ENCODE measurements around the gene LEPR.

Gene LEPR

DNA sequence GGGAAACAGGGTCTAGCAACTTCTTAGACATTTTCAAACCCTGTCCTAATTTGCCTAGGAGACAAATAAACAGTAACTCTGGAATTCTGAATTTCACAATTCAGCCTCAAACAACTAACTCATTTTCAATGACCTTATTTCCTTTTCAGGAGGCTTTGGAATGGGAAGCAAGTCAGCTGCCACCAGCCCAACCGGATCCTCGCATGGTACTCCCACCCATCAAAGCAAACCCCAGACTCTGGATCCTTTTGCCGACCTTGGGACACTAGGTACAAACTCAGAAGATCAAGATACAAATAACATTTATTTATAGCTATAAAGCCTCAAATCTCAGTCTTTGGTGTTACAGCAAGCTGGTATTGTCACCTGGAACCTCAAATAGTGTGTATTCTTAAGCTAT is 18.9 kb upstream of the LEPR start:
- no peak overlapping the region for H3K4me3 ChIP-seq (ENCODE audit: low read length)
- no peak overlapping the region for H3K27ac ChIP-seq (ENCODE audit: low read length)
- H3K4me2 ChIP-seq (ENCODE audit: low read length) = no peak overlapping the region
- TF ChIP-seq, protein P1, sequence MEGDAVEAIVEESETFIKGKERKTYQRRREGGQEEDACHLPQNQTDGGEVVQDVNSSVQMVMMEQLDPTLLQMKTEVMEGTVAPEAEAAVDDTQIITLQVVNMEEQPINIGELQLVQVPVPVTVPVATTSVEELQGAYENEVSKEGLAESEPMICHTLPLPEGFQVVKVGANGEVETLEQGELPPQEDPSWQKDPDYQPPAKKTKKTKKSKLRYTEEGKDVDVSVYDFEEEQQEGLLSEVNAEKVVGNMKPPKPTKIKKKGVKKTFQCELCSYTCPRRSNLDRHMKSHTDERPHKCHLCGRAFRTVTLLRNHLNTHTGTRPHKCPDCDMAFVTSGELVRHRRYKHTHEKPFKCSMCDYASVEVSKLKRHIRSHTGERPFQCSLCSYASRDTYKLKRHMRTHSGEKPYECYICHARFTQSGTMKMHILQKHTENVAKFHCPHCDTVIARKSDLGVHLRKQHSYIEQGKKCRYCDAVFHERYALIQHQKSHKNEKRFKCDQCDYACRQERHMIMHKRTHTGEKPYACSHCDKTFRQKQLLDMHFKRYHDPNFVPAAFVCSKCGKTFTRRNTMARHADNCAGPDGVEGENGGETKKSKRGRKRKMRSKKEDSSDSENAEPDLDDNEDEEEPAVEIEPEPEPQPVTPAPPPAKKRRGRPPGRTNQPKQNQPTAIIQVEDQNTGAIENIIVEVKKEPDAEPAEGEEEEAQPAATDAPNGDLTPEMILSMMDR (IDR thresholded peaks at IDR 0.05; ENCODE audit: low read depth, low read length) = no peak
- no peak for TF ChIP-seq EZH2phosphoT487 (IDR thresholded peaks at IDR 0.05; ENCODE audit: low read depth)
- no peaks in the 10 kb centered on the region for H3K79me2 ChIP-seq (ENCODE audit: low read length)
- no peak overlapping the region for H3K9ac ChIP-seq (ENCODE audit: low read length)
- no peak overlapping the region for H2AFZ ChIP-seq (ENCODE audit: low read depth, low read length)
- no peaks in the 10 kb centered on the region for H3K4me1 ChIP-seq (ENCODE audit: low read length)
- no peaks in the 10 kb centered on the region for H3K9me3 ChIP-seq (ENCODE audit: insufficient read depth, low read length)
- H4K20me1 ChIP-seq (ENCODE audit: insufficient read depth, low read length) = no peaks in the 10 kb centered on the region
- no peaks in the 10 kb centered on the region for H3K36me3 ChIP-seq (replicated peaks; ENCODE audit: low read depth, low read length)
- no peaks in the 10 kb centered on the region for H3K27me3 ChIP-seq (ENCODE audit: low read depth, low read length)

DNA sequence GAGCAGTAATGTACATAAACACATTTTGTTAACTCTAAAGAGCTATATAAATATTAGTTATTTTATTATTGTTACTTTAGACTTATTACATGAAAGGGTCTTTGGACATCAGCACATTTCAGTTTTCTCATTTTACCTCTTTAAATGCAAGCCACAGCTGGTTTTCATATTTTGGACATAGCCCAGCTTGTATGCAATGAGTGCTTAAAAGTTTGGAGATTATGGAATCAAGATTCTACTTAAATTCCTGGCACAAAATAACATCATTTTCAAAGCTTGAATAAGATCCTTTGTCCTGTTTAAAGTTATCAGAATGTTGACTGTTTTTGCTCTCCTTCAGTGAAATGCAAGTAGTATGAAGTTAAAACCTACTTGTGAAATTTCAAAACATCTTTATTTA is 15.5 kb upstream of the LEPR start:
- Histone ChIP-seq H3K4me2 (ENCODE audit: low read length) (no peak overlapping the region), H3K79me2 (ENCODE audit: low read length) (no peaks in the 10 kb centered on the region), H3K36me3 (replicated peaks; ENCODE audit: low read depth, low read length) (no peaks in the 10 kb centered on the region), H3K9me3 (ENCODE audit: insufficient read depth, low read length) (no peaks in the 10 kb centered on the region), H3K4me1 (ENCODE audit: low read length) (no peaks in the 10 kb centered on the region), H4K20me1 (ENCODE audit: insufficient read depth, low read length) (no peaks in the 10 kb centered on the region), H3K9ac (ENCODE audit: low read length) (no peak overlapping the region), H2AFZ (ENCODE audit: low read depth, low read length) (no peak overlapping the region), H3K27ac (ENCODE audit: low read length) (no peak overlapping the region), H3K27me3 (ENCODE audit: low read depth, low read length) (no peaks in the 10 kb centered on the region), H3K4me3 (ENCODE audit: low read length) (no peak overlapping the region)
- no peak for TF ChIP-seq EZH2phosphoT487 (IDR thresholded peaks at IDR 0.05; ENCODE audit: low read depth)
- TF ChIP-seq, protein P1 (IDR thresholded peaks at IDR 0.05; ENCODE audit: low read depth, low read length) = no peak

DNA sequence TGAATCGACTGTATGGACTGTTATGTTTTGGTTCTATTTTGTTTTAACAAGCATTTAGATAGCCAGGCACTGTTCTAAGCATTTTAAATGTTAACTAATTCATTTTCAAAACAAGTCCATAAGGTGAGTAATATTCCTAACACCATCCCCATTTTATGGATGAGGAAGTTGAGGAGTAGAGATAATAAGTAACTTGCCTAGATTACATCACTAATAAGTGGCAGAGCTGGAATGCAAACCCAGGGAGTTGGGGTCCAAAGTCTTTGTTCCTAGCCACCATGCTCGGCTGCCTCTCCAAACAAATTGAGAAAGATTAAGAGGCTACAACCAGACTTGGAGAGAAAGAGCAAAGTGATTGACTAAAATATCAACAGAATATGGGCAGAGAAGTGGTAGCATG is 12.6 kb upstream of the LEPR start:
- no peaks in the 10 kb centered on the region for H3K27me3 ChIP-seq (ENCODE audit: low read depth, low read length)
- no peaks in the 10 kb centered on the region for H3K36me3 ChIP-seq (replicated peaks; ENCODE audit: low read depth, low read length)
- H4K20me1 ChIP-seq (ENCODE audit: insufficient read depth, low read length) = no peaks in the 10 kb centered on the region
- no peak overlapping the region for H3K4me3 ChIP-seq (ENCODE audit: low read length)
- H3K9ac ChIP-seq (ENCODE audit: low read length) = no peak overlapping the region
- H3K4me1 ChIP-seq (ENCODE audit: low read length) = no peaks in the 10 kb centered on the region
- H3K4me2 ChIP-seq (ENCODE audit: low read length) = no peak overlapping the region
- TF ChIP-seq EZH2phosphoT487 (IDR thresholded peaks at IDR 0.05; ENCODE audit: low read depth) = no peak
- TF ChIP-seq, protein P1 (IDR thresholded peaks at IDR 0.05; ENCODE audit: low read depth, low read length) = no peak
- no peaks in the 10 kb centered on the region for H3K9me3 ChIP-seq (ENCODE audit: insufficient read depth, low read length)
- no peaks in the 10 kb centered on the region for H3K79me2 ChIP-seq (ENCODE audit: low read length)
- no peak overlapping the region for H3K27ac ChIP-seq (ENCODE audit: low read length)
- H2AFZ ChIP-seq (ENCODE audit: low read depth, low read length) = no peak overlapping the region

DNA sequence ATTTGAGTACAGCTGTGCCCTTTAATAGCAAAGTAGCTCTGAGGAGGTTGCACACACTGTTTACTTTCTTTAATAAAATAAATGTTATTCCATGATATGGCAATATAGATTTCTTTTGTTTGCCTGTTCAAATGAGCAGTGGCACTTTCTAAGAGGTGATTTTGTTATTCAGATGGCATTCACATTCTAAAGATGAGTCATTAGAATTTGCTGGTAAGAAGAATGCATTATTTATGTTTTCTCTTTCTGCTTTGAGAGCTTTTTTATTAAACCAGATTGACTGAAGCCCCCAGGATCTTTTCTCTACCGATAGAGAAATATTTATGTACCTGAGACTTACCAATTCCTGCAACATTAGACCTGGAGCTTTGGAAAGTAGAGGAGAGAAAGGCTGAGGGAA is 11.2 kb upstream of the LEPR start:
- TF ChIP-seq EZH2phosphoT487 (IDR thresholded peaks at IDR 0.05; ENCODE audit: low read depth) = no peak
- TF ChIP-seq, protein P1 (IDR thresholded peaks at IDR 0.05; ENCODE audit: low read depth, low read length) = no peak
- H3K9ac ChIP-seq (ENCODE audit: low read length) = no peak overlapping the region
- H3K4me2 ChIP-seq (ENCODE audit: low read length) = no peak overlapping the region
- no peaks in the 10 kb centered on the region for H3K9me3 ChIP-seq (ENCODE audit: insufficient read depth, low read length)
- H3K27ac ChIP-seq (ENCODE audit: low read length) = no peak overlapping the region
- H3K36me3 ChIP-seq (replicated peaks; ENCODE audit: low read depth, low read length) = no peaks in the 10 kb centered on the region
- no peak overlapping the region for H3K4me3 ChIP-seq (ENCODE audit: low read length)
- no peaks in the 10 kb centered on the region for H3K79me2 ChIP-seq (ENCODE audit: low read length)
- no peak overlapping the region for H2AFZ ChIP-seq (ENCODE audit: low read depth, low read length)
- H3K4me1 ChIP-seq (ENCODE audit: low read length) = no peaks in the 10 kb centered on the region
- no peaks in the 10 kb centered on the region for H4K20me1 ChIP-seq (ENCODE audit: insufficient read depth, low read length)
- H3K27me3 ChIP-seq (ENCODE audit: low read depth, low read length) = no peaks in the 10 kb centered on the region
